Caco-2 (cell line): ENCODE data around the gene RPS16. TPM values are rescaled to one million over a fixed set of nuclear protein-coding genes. Genes with fewer than 3 reads are reported as not detected.

Experiments used
- BruUV-seq: library from RNA; stranded (reverse); fragments of 400-500 nt; replicated peaks from 2 replicates; lab custom pipeline; 2021; lab: Mats Ljungman, UMichigan
- CTCF ChIA-PET: fragments of 300-600 bp; sonication (Branson Sonifier 250); formaldehyde crosslinking; loops from one replicate; lab custom pipeline; 2022; ENCODE audit warnings: antibody characterized with exemption; lab: Charles Lee
- POLR2A ChIA-PET: fragments of 300-600 bp; sonication (Branson Sonifier 250); formaldehyde crosslinking; loops from one replicate; lab custom pipeline; 2022; ENCODE audit warnings: antibody characterized with exemption; lab: Charles Lee
- DNase-seq, 2 experiments: peaks; one replicate each; pipeline versions ENCODE4 v3.0.0 to v3.0.0-alpha.2; 2020 to 2022
- H3K27me3 ChIP-seq: replicated peaks from 2 replicates; pipeline ENCODE4 v1.6.0; 2011; ENCODE audit warnings: low read length; ENCODE audit not compliant: control insufficient read depth, insufficient read depth
- H3K36me3 ChIP-seq: 2 replicates; pipeline ENCODE4 v1.5.1; 2011; ENCODE audit warnings: low read length; ENCODE audit not compliant: control insufficient read depth, insufficient read depth
- H3K4me1 ChIP-seq: fragments of 250-450 bp; sonication (Bioruptor Pico); 2 replicates; pipeline ENCODE4 v1.5.1; 2020; ENCODE audit warnings: mild to moderate bottlenecking
- H3K4me3 ChIP-seq: 2 replicates; pipeline ENCODE4 v1.5.1; 2011; ENCODE audit warnings: low read depth, mild to moderate bottlenecking, control low read depth, low read length
- H3K9me3 ChIP-seq: fragments of 250-450 bp; sonication (Bioruptor Pico); 2 replicates; pipeline ENCODE4 v1.5.1; 2020; ENCODE audit warnings: mild to moderate bottlenecking, moderate library complexity
- H3K27ac Mint-ChIP-seq: one replicate; pipeline ENCODE4 v1.8.0; 2022; ENCODE audit warnings: mixed read lengths; ENCODE audit not compliant: unreplicated experiment
- H3K27me3 Mint-ChIP-seq: one replicate; pipeline ENCODE4 v1.8.0; 2022; ENCODE audit warnings: mixed read lengths; ENCODE audit not compliant: insufficient read depth, unreplicated experiment
- H3K36me3 Mint-ChIP-seq: one replicate; pipeline ENCODE4 v1.8.0; 2022; ENCODE audit warnings: mild to moderate bottlenecking, mixed read lengths; ENCODE audit not compliant: insufficient read depth, unreplicated experiment
- H3K4me1 Mint-ChIP-seq: one replicate; pipeline ENCODE4 v1.8.0; 2022; ENCODE audit warnings: low read depth, mixed read lengths; ENCODE audit not compliant: unreplicated experiment
- H3K4me3 Mint-ChIP-seq: one replicate; pipeline ENCODE4 v1.8.0; 2022; ENCODE audit warnings: mild to moderate bottlenecking, moderate library complexity, mixed read lengths; ENCODE audit not compliant: unreplicated experiment
- H3K9me3 Mint-ChIP-seq: one replicate; pipeline ENCODE4 v1.8.0; 2022; ENCODE audit warnings: mixed read lengths; ENCODE audit not compliant: unreplicated experiment
- CTCF ChIP-seq, 2 experiments: fragments of 200-600 bp in 1 of 2; IDR thresholded peaks; 1 replicate in 1 of 2; 2 replicates in 1 of 2; pipeline versions ENCODE4 v1.5.1 to v1.8.0; 2011 to 2022; ENCODE audit warnings: antibody characterized with exemption in 1 of 2, control low read depth in 1 of 2, inconsistent platforms in 1 of 2, low read depth in 1 of 2, low read length in 1 of 2, mild to moderate bottlenecking in 1 of 2, moderate library complexity in 1 of 2; ENCODE audit not compliant: insufficient read depth in 1 of 2, severe bottlenecking in 1 of 2, unreplicated experiment in 1 of 2
- intact Hi-C: fragments of 100-400 bp; cut with micrococcal nuclease; formaldehyde crosslinking; loops from one replicate; pipeline ENCODE4 v1.10.0; 2022; ENCODE audit not compliant: unreplicated experiment
- total RNA-seq: library from RNA; stranded (reverse); gene quantifications from 2 replicates; pipeline ENCODE4 v1.2.3, GENCODE V29; 2022

The RPS16 gene
- total RNA-seq, 1 experiment from 2014 or later, result 2,801 TPM

- POLR2A ChIA-PET, result no interaction called here
- Histone ChIP-seq H3K27me3 (no peaks in the 10 kb centered on the region), H3K9me3 (no peaks in the 10 kb centered on the region), H3K36me3 (peaks cover 3% of the 10 kb centered on the region), H3K4me1 (peaks cover 9% of the 10 kb centered on the region), H3K4me3 (no peak overlapping the region)
- CTCF ChIA-PET, result interaction anchor here (1.1 kb wide), 1 partner anchor 12 kb away, joined by 3 read pairs; no protein-coding TSS in a partner anchor
- BruUV-seq, result no TSS peak
- TF ChIP-seq CTCF (IDR thresholded peaks at IDR 0.05; ENCODE audit: insufficient read depth in 1 of 2, low read depth in 1 of 2, low read length in 1 of 2, severe bottlenecking in 1 of 2, unreplicated experiment in 1 of 2), result no peak
- H3K36me3 Mint-ChIP-seq, result peaks cover 52% of the 10 kb centered on the region
- H3K4me3 Mint-ChIP-seq, result no peak overlapping the region
- H3K9me3 Mint-ChIP-seq, result no peaks in the 10 kb centered on the region
- H3K27me3 Mint-ChIP-seq, result peaks cover 3% of the 10 kb centered on the region
- no peak for DNase-seq
- peaks cover 19% of the 10 kb centered on the region for H3K4me1 Mint-ChIP-seq
- H3K27ac Mint-ChIP-seq, result no peak overlapping the region
- intact Hi-C loops, result no loop called here
Observed at GRCh38 chr19:39416152-39417120, 19.3 kb downstream of the RPS16 start.

- CTCF ChIA-PET, result interaction anchor here (0.9 to 1.1 kb wide), 2 partner anchors 13 to 14 kb away, joined by 3 read pairs; no protein-coding TSS in a partner anchor
- Histone ChIP-seq H3K4me3 (no peak overlapping the region), H3K27me3 (no peaks in the 10 kb centered on the region), H3K9me3 (no peaks in the 10 kb centered on the region), H3K36me3 (peaks cover 3% of the 10 kb centered on the region), H3K4me1 (peaks cover 20% of the 10 kb centered on the region)
- TF ChIP-seq CTCF (IDR thresholded peaks at IDR 0.05; ENCODE audit: insufficient read depth in 1 of 2, low read depth in 1 of 2, low read length in 1 of 2, severe bottlenecking in 1 of 2, unreplicated experiment in 1 of 2), result no peak
- H3K27ac Mint-ChIP-seq, result no peak overlapping the region
- H3K27me3 Mint-ChIP-seq, result peaks cover 3% of the 10 kb centered on the region
- no peak overlapping the region for H3K4me3 Mint-ChIP-seq
- intact Hi-C loops, result no loop called here
- POLR2A ChIA-PET, result no interaction called here
- peaks cover 29% of the 10 kb centered on the region for H3K4me1 Mint-ChIP-seq
- no peaks in the 10 kb centered on the region for H3K9me3 Mint-ChIP-seq
- no peak for DNase-seq
- BruUV-seq, result no TSS peak
- H3K36me3 Mint-ChIP-seq, result peaks cover 52% of the 10 kb centered on the region
Observed at GRCh38 chr19:39415111-39416046, 20.4 kb downstream of the RPS16 start.
